HG02884 (cell line): ENCODE data around the gene KNTC1.
"Not testable (repeated sequence)": the region's sequence is repeated elsewhere in the genome, so short reads cannot be mapped to it uniquely, and the experiment has no call there.

Experiments
- ATAC-seq: cut with Tn5 transposase; IDR thresholded peaks from one replicate; pipeline ENCODE4 v1.9.1; 2021; ENCODE audit warnings: mild to moderate bottlenecking, moderate library complexity; ENCODE audit not compliant: unreplicated experiment

Gene KNTC1, protein sequence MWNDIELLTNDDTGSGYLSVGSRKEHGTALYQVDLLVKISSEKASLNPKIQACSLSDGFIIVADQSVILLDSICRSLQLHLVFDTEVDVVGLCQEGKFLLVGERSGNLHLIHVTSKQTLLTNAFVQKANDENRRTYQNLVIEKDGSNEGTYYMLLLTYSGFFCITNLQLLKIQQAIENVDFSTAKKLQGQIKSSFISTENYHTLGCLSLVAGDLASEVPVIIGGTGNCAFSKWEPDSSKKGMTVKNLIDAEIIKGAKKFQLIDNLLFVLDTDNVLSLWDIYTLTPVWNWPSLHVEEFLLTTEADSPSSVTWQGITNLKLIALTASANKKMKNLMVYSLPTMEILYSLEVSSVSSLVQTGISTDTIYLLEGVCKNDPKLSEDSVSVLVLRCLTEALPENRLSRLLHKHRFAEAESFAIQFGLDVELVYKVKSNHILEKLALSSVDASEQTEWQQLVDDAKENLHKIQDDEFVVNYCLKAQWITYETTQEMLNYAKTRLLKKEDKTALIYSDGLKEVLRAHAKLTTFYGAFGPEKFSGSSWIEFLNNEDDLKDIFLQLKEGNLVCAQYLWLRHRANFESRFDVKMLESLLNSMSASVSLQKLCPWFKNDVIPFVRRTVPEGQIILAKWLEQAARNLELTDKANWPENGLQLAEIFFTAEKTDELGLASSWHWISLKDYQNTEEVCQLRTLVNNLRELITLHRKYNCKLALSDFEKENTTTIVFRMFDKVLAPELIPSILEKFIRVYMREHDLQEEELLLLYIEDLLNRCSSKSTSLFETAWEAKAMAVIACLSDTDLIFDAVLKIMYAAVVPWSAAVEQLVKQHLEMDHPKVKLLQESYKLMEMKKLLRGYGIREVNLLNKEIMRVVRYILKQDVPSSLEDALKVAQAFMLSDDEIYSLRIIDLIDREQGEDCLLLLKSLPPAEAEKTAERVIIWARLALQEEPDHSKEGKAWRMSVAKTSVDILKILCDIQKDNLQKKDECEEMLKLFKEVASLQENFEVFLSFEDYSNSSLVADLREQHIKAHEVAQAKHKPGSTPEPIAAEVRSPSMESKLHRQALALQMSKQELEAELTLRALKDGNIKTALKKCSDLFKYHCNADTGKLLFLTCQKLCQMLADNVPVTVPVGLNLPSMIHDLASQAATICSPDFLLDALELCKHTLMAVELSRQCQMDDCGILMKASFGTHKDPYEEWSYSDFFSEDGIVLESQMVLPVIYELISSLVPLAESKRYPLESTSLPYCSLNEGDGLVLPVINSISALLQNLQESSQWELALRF (N-terminal part only)

DNA sequence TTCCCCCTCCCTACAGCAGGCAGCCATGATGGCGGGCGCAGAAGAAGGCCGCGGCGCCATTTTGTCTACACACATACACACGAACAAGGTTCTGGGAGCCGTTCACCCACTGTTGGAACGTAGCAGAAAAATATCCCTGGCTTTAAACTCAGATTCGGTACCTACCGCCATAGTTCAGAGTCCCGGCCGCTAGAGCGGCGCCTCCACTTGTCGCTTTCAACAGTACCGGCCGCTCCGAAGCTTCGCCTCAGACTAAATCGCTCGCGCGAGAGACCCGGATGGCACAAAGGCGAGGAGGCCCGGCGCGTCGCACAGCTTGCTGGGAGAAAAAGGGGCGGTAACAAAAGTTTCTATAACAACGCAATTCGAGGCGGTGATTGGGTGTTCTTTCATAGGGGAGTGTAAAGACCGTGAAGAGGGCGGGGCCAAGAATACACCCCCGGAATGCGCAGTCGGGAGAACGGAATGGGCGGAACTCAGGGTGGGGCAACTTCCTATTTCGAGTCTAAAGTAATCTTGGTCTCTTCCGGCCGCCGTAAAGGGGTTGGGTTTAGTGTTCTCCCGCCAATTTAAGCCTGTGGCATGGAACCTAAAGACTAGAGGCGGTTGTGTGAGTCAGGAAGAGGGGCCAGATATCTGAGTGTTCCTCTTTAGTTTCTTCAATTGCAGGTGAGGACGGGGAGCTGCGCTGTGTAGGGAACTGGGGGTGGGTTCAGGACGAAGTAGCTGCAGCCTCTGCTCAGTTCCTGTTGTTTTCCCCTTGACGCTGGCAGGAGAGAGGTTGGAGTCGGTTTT lies at the start of gene KNTC1, which contains the start of gene RSRC2:
Gene KNTC1 (plus strand): TSS at position 567 of the 795 bp plus-strand sequence. CDS start 2,815 bp downstream, outside the sequence.
Gene RSRC2 (minus strand): TSS at position 254 of the 795 bp plus-strand sequence. CDS start 83 bp downstream, at position 171.
- ATAC-seq = peak; percentile 82

DNA sequence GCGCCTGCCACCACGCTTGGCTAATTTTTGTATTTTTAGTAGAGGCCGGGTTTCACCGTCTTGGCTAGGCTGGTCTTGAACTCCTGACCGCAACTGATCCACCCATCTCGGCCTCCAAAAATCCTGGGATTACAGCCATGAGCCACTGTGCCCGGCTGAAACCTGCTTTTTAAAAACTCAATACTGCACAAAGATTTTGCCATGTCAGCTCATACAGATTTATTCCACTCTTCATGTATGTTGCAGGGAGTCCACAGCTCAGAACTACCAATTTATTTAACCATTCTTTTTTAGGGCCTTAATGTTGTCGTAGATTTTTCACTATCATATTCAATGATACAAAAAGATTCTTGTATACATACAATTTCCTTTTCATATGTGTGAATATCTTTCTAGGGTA lies 46.3 kb upstream of the KNTC1 start:
- no peak for ATAC-seq

DNA sequence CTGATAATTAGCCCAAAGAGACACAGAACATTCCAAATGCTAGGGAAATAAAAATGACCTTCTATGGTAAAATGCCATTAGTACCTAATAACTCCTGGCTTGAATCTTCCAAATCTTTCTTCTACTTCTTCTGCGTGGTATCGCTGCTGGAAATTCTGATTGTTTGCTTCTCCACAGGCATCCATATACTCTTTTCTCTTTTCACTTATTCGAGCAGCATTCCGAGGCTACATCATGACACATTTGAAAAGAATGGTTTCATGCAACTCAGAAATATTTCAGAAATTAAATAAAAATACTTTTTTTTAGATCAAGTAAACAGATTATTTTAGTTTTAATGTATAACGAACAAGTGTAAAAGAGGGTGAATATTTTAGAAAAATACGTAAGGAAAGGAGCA lies 45.2 kb upstream of the KNTC1 start:
- no peak for ATAC-seq

DNA sequence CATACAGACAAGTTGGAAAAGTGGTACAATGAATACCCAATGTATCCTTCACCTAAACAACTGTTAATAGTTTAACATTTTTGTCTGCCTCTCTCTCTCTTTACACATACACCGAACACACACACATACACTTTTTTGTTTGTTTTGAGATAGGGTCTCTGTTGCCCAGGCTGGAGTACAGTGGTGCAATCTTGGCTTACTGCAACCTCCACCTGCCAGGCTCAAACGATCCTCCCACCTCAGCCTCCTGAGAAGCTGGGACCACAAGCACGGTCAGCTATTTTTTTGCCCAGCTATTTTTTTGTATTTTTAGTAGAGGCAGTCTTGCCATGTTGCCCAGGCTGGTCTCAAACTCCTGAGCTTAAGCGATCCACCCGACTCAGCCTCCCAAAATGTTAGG lies 43.1 kb upstream of the KNTC1 start:
- no peak for ATAC-seq

DNA sequence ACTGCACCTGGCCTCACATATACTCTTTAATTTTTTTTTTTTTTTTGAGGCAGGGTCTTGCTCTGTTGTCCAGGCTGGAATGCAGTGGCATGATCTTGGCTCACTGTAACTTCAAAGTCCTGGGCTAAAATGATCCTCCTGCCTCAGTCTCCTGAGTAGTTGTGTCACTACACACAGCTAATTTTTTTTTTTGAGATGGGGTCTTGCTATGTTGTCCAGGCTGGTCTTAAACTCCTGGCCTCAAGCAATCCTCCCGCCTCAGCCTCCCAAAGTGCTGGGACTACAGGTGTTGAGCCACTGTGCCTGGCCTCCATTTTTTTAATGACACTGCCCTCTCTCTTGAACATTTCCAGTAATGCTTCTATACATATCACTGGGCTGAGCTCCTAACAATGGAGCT lies 42.7 kb upstream of the KNTC1 start:
- ATAC-seq = not testable (repeated sequence)

DNA sequence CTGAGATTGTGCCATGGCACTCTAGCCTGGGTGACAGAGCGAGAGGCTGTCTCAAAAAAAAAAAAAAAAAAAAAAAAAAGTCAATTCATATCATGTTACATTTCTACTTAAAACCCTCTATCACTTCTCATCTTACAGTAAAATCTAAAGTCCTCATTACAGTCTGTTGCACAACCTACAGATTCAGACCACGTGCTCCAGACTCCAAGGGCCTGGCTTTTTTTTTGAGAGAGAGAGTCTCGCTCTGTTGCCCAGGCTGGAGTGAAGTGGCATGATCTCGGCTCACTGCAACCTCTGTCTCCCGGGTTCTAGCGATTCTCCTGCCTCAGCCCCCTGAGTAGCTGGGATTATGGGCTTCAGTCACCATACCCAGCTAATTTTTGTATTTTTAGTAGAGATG lies 40.7 kb upstream of the KNTC1 start:
- ATAC-seq = not testable (repeated sequence)

DNA sequence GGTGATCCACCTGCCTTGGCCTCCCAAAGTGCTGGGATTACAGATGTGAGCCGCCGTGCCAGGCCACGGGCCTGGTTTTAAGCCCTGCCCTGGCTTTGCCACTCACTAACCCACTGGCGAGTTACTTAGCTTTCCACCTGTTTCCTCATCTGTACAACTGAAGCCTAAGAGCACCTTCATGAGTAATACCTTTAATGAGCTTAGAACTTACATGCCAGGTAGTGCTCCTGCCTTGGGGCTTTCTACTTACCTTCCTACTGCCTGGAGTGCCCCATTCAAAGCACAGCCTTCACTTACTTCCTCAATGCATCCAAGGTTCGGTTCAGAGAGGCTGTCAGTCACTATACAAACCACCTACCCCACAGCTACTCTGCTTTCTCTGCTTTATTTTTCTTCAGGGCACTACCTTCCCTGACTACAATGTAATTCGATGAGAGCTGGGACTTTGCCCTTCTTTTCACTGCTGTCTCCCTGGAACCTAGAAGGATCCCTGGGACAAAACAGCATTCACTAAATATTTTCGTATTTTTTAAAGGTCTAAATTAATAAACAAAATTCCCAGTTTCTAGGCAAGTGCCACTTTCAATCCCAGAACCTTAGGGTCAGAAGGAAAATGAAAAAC lies 40.1 kb upstream of the KNTC1 start:
- ATAC-seq = no peak

DNA sequence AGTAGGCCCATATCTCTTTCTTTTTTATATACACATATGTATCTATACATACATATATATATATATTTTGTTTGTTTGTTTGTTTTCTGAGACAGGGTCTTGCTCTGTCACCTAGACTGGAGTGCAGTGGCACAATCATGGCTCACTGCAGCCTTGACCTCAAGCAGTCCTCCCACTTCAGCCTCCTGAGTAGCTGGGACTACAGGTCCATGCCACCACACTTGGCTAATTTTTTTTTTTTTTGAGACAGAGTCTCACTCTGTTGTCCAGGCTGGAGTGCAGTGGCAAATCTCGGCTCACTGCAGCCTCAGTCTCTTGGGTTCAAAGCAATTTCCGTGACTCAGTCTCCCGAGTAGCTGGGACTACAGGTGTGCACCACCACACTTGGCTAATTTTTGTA lies 39.2 kb upstream of the KNTC1 start:
- ATAC-seq = not testable (repeated sequence)

DNA sequence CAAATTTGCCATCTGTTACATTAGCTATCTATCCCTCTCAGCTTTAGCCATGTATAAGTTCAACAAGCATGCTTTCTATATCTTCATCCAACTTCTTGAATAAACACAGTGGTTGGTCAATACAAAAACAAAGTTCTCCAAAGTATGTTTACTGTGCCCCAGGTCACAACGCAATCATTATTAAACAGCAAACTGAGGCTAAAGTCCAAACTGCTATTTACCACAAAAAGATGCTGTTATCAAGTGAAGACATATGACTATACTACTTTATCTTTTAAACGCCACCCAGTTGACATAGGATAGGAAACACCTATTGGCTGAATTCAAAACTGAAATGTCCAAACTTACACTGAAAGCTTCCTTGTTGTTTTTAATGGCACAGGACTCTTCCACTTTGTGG lies 38.0 kb upstream of the KNTC1 start:
- ATAC-seq = no peak

DNA sequence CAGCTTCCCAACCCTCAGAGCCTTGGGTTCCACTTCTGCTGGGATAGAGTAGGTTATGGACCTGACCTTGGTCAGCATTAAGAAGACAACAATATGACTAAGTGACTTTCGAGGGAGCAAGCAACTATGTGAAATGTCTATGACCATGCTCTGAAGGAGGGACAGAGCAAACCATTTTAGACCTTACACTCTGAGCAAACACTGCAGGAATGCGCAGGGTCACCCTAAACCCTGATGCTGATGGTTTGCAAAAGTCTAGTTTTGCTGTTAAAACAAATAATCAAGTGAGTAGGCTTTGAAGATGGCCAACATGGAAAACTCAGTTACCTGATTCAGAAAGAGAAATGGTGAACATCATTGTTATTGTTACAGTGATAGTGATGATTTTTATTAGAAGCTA lies 35.1 kb upstream of the KNTC1 start:
- ATAC-seq = no peak

DNA sequence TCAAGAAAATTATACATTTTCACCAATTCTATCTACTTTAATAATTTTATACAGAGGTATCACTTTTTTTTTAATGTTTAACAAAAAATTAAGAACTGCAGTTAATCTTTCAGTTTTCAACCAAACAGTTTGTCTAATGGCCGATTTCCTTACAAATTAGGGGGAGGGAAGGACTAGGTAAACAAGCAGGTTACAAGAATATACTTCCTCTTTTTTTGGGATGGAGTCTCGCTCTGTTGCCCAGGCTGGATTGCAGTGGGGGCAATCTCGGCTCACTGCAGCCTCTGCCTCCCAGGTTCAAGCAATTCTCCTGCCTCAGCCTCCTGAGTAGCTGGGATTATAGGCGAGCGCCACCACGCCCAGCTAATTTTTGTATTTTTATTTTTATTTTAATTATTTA lies 33.8 kb upstream of the KNTC1 start:
- ATAC-seq = not testable (repeated sequence)

DNA sequence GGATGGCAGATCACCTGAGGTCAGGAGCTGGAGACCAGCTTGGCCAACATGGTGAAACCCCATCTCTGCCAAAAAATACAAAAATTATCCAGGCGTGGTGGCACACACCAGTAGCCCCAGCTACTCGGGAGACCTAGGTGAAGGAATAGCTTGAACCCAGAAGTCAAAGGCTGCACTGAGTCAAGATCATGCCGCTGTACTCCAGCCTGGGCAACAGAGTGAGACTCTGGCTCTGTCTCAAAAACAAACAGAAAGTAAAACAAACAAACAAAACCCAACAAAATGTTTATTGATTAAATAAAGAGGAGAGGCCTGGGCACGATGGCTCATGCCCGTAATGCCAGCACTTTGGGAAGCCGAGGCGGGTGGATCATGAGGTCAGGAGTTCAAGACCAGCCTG lies 31.8 kb upstream of the KNTC1 start:
- no peak for ATAC-seq

DNA sequence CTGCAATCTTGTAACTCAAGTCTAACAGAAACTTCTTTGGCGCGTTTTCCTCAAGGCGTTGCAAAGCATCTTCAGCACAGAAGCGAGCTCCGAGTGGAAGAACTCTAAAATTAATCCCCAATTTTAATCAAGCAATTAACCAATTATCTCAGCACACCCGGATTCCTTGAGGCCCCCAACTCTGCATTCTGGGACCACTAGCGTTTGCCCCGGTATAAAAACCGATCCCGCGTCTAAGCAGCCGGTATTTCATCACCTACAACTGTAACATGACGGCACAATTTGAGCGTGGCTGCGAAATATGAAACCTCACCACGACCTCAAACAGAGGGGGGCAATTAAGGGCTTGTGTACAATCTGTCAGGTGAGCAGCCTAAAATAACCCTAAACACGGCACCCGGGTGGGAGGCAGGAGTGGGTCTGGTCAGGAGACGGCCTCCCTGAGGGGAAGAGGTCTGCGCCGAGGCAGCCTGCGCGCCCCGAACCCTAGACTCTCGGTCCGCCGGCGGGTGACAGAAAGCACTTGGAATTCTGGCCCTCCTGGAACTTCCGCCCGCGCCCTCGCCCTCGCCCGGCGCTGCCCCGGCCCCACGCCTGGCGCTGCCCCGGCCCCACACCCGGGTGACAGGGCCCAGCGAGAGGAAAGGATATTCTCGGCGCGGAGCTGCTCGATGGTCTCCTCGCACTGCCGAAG lies 26.9 kb upstream of the KNTC1 start:
- ATAC-seq = peak; percentile 15

DNA sequence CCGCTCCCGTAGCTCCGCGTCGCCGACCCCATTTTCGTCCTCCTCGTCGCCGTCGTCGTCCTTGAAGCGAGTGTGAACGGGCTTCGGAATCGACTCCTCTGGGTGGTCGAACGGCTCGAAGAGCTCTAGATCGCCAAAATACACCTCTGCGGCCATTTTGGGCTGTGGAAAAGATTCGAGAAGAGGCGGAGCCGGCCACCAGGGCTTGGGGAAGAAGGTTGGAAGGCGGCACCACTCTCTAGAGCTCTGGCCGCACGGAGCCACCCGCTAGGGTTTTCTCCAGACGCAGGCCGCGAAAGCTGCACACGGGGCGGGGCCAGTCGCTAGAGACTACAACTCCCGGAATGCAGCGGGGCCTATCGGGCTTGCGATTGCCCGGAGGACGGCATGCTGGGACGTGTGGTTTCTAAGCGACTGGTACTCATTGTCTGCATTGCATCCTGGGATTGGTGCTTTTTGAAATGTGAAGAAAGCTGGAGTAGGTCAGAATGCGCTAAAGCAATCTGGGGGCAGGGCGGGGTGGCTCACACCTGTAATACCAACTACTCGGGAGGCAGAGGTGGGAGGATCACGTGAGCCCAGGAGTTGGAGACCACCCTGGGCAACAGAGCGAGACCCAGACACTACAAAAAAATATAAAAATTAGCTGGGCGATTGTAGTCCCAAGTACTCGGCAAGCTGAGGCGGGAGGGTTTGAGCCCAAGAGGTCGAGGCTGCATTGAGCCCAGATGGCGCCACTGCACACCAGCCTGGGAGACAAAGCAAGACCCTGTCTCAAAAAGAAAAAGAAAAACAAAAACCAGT lies 26.2 kb upstream of the KNTC1 start, which contains the start of gene ZCCHC8:
Gene ZCCHC8 (minus strand): TSS at position 248 of the 804 bp plus-strand sequence. CDS start 92 bp downstream, at position 156.
- peak; percentile 92 for ATAC-seq

DNA sequence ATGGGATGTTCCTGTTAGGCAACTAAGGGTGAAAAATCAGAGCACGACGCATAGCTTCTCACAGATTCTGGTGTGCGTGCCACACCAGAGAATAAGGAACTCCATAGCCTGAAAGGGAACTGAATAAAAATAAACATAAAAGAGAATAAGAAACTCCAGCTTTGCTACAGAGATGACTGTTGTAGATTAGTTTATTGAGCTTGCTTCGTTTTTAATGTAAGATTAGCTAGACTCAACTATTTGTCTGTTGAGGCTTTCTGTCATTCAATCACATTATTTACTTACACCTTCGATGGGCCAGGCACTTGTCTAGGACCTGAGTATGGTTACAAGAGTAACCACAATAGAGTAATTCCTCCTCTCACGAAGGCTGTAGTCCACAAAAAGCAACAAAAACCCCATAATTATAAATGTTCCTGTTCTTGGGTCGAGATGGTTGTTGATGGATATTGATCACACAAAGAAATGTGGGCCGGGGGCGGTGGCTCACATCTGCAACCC lies 25.5 kb upstream of the KNTC1 start:
- ATAC-seq = no peak

DNA sequence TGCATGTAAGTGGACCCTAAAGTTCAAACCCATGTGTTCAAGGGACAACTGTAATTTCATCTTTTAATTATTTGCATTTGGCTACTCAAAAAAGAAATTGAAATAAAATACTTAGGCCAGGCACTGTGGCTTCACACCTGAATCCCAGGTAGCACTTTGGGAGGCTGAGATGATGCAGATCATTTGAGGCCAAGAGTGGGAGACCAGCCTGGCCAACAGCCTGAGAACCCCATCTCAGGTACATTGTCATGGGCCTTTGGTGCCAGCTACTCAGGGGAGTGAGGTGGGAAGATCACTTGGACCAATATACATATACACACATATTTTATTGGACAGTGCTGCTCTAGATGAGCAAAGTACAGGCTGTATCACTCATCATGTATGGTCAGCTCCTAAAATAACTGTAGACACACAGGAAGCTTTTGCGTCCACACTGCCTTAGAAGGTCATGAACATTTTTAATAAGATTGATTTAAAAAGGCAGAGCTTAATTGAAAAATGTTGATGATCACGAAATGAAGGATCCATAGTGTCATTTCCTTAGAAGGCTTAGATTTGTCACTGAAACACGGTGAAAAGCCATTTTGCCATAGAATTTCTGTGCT lies 23.8 kb upstream of the KNTC1 start:
- ATAC-seq = no peak

DNA sequence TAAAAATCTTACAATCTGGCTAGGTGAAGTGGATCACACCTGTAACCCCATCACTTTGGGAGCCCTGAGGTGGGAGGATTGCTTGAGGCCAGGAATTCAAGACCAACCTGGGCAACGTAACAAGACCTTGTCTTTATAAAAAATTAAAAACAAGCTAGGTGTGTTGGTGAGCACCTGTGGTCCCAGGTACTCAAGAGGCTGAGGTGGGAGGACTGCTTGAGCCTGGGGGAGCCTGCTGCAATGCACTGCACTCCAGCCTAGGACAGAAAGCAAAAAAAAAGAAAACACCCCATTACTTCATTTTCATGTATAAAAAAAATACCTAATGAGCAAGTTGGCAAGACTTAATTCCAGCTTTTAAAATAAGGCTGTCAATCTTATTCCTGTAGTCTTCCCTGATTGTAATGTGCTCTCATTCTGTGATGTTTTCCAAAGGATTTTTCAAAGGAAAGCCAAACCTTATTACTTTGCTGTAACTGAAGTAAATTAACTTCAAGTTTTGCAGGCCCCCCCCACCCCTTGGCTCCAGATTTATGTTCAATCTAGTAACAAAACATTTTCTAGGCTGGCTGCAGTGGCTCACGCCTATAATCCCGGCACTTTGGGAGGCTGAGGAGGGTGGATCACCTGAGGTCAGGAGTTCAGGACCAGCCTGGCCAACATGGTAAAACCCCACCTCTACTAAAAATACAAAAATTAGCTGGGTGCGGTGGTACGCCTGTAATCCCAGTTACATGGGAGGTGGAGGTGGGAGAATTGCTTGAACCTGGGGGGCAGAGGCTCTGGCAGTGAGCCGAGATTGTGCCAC lies 23.1 kb upstream of the KNTC1 start:
- no peak for ATAC-seq
